Measurements from ENCODE around the gene CORIN.

Gene CORIN

DNA sequence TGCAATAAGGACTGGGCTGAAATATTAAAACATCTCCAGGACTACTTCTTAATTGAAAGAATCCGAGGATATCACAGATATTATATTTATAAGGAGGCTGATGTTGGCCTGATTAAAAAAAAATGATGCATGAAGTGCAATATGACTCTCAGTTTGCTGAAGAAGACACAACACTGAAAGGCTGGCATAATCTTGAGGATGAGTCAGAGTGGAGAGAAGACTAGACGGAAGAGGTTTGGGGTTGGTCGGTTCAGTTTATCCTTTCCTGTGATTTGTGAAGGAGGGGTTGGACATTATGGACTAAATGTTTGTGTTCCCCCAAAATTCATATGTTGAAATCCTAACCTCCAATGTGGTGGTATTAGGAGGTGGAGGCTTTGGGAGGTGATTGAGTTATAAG lies 170.3 kb downstream of the CORIN start:
- Histone ChIP-seq H3K4me3 (ENCODE audit: low read length) (no peak overlapping the region), H3K27ac (ENCODE audit: low read length) (no peak overlapping the region)

GRCh38 chr4:47664051-47664826 lies 173.6 kb downstream of the CORIN start:
- no peaks in the 10 kb centered on the region for H3K36me3 ChIP-seq (replicated peaks; ENCODE audit: insufficient read depth, low read length)
- no peaks in the 10 kb centered on the region for H3K9me3 ChIP-seq (replicated peaks; ENCODE audit: insufficient read depth, low read length)
- H3K9me2 ChIP-seq (replicated peaks; ENCODE audit: insufficient read depth, low read length) = no peaks in the 10 kb centered on the region
- H3F3A ChIP-seq (ENCODE audit: insufficient read depth, low read length) = no peaks in the 10 kb centered on the region
- no peak overlapping the region for H3K27ac ChIP-seq (ENCODE audit: low read length)
- no peak for DNase-seq
- H3K27me3 ChIP-seq (replicated peaks; ENCODE audit: insufficient read depth, low read length) = no peaks in the 10 kb centered on the region
- no peak overlapping the region for H2AFZ ChIP-seq (ENCODE audit: low read length)
- H3K79me2 ChIP-seq (ENCODE audit: low read length) = no peaks in the 10 kb centered on the region
- TF ChIP-seq EZH2 (optimal IDR thresholded peaks at IDR 0.05; ENCODE audit: low read depth, low read length) (no peak), CTCF (IDR thresholded peaks at IDR 0.05; ENCODE audit: low read length) (no peak), EZH2phosphoT487 (IDR thresholded peaks at IDR 0.05; ENCODE audit: low read length) (no peak)
- no peaks in the 10 kb centered on the region for H3K4me1 ChIP-seq (ENCODE audit: low read length)
- no peak overlapping the region for H3K4me2 ChIP-seq (ENCODE audit: low read depth, low read length)
- no peak overlapping the region for H3K4me3 ChIP-seq (ENCODE audit: low read length)
- no peak overlapping the region for H3K9ac ChIP-seq (ENCODE audit: low read length)
- H4K20me1 ChIP-seq (ENCODE audit: insufficient read depth, low read length) = no peaks in the 10 kb centered on the region

More for the DNA sequence above, 170.3 kb downstream of the CORIN start:
- TF ChIP-seq EZH2 (optimal IDR thresholded peaks at IDR 0.05; ENCODE audit: low read depth, low read length) (no peak), EZH2phosphoT487 (IDR thresholded peaks at IDR 0.05; ENCODE audit: low read length) (no peak)
- Histone ChIP-seq H2AFZ (ENCODE audit: low read length) (no peak overlapping the region), H3K4me2 (ENCODE audit: low read depth, low read length) (no peak overlapping the region), H3K9ac (ENCODE audit: low read length) (no peak overlapping the region), H4K20me1 (ENCODE audit: insufficient read depth, low read length) (no peaks in the 10 kb centered on the region), H3F3A (ENCODE audit: insufficient read depth, low read length) (no peaks in the 10 kb centered on the region), H3K9me2 (replicated peaks; ENCODE audit: insufficient read depth, low read length) (no peaks in the 10 kb centered on the region), H3K27me3 (replicated peaks; ENCODE audit: insufficient read depth, low read length) (no peaks in the 10 kb centered on the region), H3K79me2 (ENCODE audit: low read length) (no peaks in the 10 kb centered on the region), H3K4me1 (ENCODE audit: low read length) (no peaks in the 10 kb centered on the region), H3K9me3 (replicated peaks; ENCODE audit: insufficient read depth, low read length) (no peaks in the 10 kb centered on the region), H3K36me3 (replicated peaks; ENCODE audit: insufficient read depth, low read length) (no peaks in the 10 kb centered on the region)
- no peak for DNase-seq

- Histone ChIP-seq H3K79me2 (ENCODE audit: low read length) (no peaks in the 10 kb centered on the region), H3K4me2 (ENCODE audit: low read depth, low read length) (no peak overlapping the region), H3K4me1 (ENCODE audit: low read length) (no peaks in the 10 kb centered on the region), H3K36me3 (replicated peaks; ENCODE audit: insufficient read depth, low read length) (no peaks in the 10 kb centered on the region), H3K9me3 (replicated peaks; ENCODE audit: insufficient read depth, low read length) (no peaks in the 10 kb centered on the region), H3K27ac (ENCODE audit: low read length) (no peak overlapping the region), H4K20me1 (ENCODE audit: insufficient read depth, low read length) (no peaks in the 10 kb centered on the region), H3K9ac (ENCODE audit: low read length) (no peak overlapping the region), H3K27me3 (replicated peaks; ENCODE audit: insufficient read depth, low read length) (no peaks in the 10 kb centered on the region), H3K9me2 (replicated peaks; ENCODE audit: insufficient read depth, low read length) (no peaks in the 10 kb centered on the region), H3F3A (ENCODE audit: insufficient read depth, low read length) (no peaks in the 10 kb centered on the region), H2AFZ (ENCODE audit: low read length) (no peak overlapping the region), H3K4me3 (ENCODE audit: low read length) (no peak overlapping the region)
- peak; percentile 41 for DNase-seq
- peak; percentile 46 for TF ChIP-seq CTCF (IDR thresholded peaks at IDR 0.05; ENCODE audit: low read length)
- no peak for TF ChIP-seq EZH2 (optimal IDR thresholded peaks at IDR 0.05; ENCODE audit: low read depth, low read length)
Observed at GRCh38 chr4:47662975-47663374, 174.9 kb downstream of the CORIN start.

GRCh38 chr4:47661741-47662140 lies 176.1 kb downstream of the CORIN start:
- no peaks in the 10 kb centered on the region for H3K9me3 ChIP-seq (replicated peaks; ENCODE audit: insufficient read depth, low read length)
- H3K27ac ChIP-seq (ENCODE audit: low read length) = no peak overlapping the region
- H2AFZ ChIP-seq (ENCODE audit: low read length) = no peak overlapping the region
- H3K36me3 ChIP-seq (replicated peaks; ENCODE audit: insufficient read depth, low read length) = no peaks in the 10 kb centered on the region
- H3K27me3 ChIP-seq (replicated peaks; ENCODE audit: insufficient read depth, low read length) = no peaks in the 10 kb centered on the region
- H3F3A ChIP-seq (ENCODE audit: insufficient read depth, low read length) = no peaks in the 10 kb centered on the region
- DNase-seq = no peak
- no peaks in the 10 kb centered on the region for H3K79me2 ChIP-seq (ENCODE audit: low read length)
- no peak for TF ChIP-seq EZH2phosphoT487 (IDR thresholded peaks at IDR 0.05; ENCODE audit: low read length)
- TF ChIP-seq CTCF (IDR thresholded peaks at IDR 0.05; ENCODE audit: low read length) = no peak
- no peak for TF ChIP-seq EZH2 (optimal IDR thresholded peaks at IDR 0.05; ENCODE audit: low read depth, low read length)
- H3K4me2 ChIP-seq (ENCODE audit: low read depth, low read length) = no peak overlapping the region
- H3K4me1 ChIP-seq (ENCODE audit: low read length) = no peaks in the 10 kb centered on the region
- H3K4me3 ChIP-seq (ENCODE audit: low read length) = no peak overlapping the region
- no peaks in the 10 kb centered on the region for H4K20me1 ChIP-seq (ENCODE audit: insufficient read depth, low read length)
- no peaks in the 10 kb centered on the region for H3K9me2 ChIP-seq (replicated peaks; ENCODE audit: insufficient read depth, low read length)
- H3K9ac ChIP-seq (ENCODE audit: low read length) = no peak overlapping the region

All from MM.1S (cell line).